ENCODE data around the gene DIP2C. TPM values are rescaled to one million over a fixed set of nuclear protein-coding genes. Genes with fewer than 3 reads are reported as not detected.

Gene DIP2C
- polyA plus RNA-seq, 1 of the 3 experiments (the other 2 are of a cell fraction) = 8.7 TPM

- TF ChIP-seq POLR2AphosphoS5 (IDR thresholded peaks at IDR 0.05; ENCODE audit: low read depth, low read length) = no peak
- no peak for TF ChIP-seq RXRA (IDR thresholded peaks at IDR 0.05; ENCODE audit: borderline replicate concordance, low read depth)
- TF ChIP-seq IRF3 (IDR thresholded peaks at IDR 0.05; ENCODE audit: low read depth, low read length) = no peak
Observed at GRCh38 chr10:687583-688311, 1.7 kb downstream of the DIP2C start (continued).

- TF ChIP-seq NFIC (IDR thresholded peaks at IDR 0.05; ENCODE audit: borderline replicate concordance) = no peak
- no peak for TF ChIP-seq RCOR1 (IDR thresholded peaks at IDR 0.05; ENCODE audit: low read length)
- no peak for TF ChIP-seq TEAD4 (IDR thresholded peaks at IDR 0.05; ENCODE audit: borderline replicate concordance, insufficient read depth)
- no peak for TF ChIP-seq RFX5 (IDR thresholded peaks at IDR 0.05; ENCODE audit: low read length)
- no peak for TF ChIP-seq FOXM1 (IDR thresholded peaks at IDR 0.05; ENCODE audit: low read depth)
- TF ChIP-seq IRF3 (IDR thresholded peaks at IDR 0.05; ENCODE audit: low read depth, low read length) = no peak
- TF ChIP-seq REST (IDR thresholded peaks at IDR 0.05; ENCODE audit: low read depth, low read length) = no peak
- peaks cover 27% of the 10 kb centered on the region for H3F3A ChIP-seq (replicated peaks; ENCODE audit: insufficient read depth)
- no peak overlapping the region for H3K4me3 ChIP-seq (ENCODE audit: low read depth in 2 of 2, low read length in 1 of 2)
- H3K79me2 ChIP-seq (ENCODE audit: insufficient read depth) = peaks cover 73% of the 10 kb centered on the region
- no peak overlapping the region for H3K9ac ChIP-seq
- H3K27me3 ChIP-seq (ENCODE audit: insufficient read depth) = no peaks in the 10 kb centered on the region
- 93% methylated on average over 17 of the region's 19 CpGs for WGBS (ENCODE audit: low lambda C conversion rate)
- no peak for DNase-seq
- ChIA-PET CTCF (no interaction called here), POLR2A (no interaction called here)
- peaks cover 0 to 23% of the 10 kb centered on the region in 2 experiments; a peak in 1 of 4 replicates for H3K4me1 ChIP-seq (ENCODE audit: control insufficient read depth in 1 of 2, insufficient read depth in 2 of 2, low read depth in 1 of 2, low read length in 1 of 2)
- no peak overlapping the region for H3K27ac ChIP-seq (ENCODE audit: low read depth in 2 of 2, low read length in 1 of 2)
- no peaks in the 10 kb centered on the region for H3K36me3 ChIP-seq (replicated peaks in 1 of 2; ENCODE audit: control insufficient read depth in 1 of 2, insufficient read depth in 2 of 2, low read length in 1 of 2)
- H3K4me2 ChIP-seq = no peak overlapping the region
- no peaks in the 10 kb centered on the region for H3K9me2 ChIP-seq
- no peaks in the 10 kb centered on the region for H3K9me3 ChIP-seq
- H4K20me1 ChIP-seq (ENCODE audit: insufficient read depth) = peaks cover 11% of the 10 kb centered on the region
- no peak overlapping the region for H2AFZ ChIP-seq (ENCODE audit: low read depth)
Observed at GRCh38 chr10:686155-686931, 3.1 kb downstream of the DIP2C start.
